GM12878 (cell line): ENCODE measurements around the gene ZNF581. TPM values are rescaled to one million over a fixed set of nuclear protein-coding genes. Genes with fewer than 3 reads are reported as not detected.

Experiments
- ASH2L ChIP-seq: fragments of 300-600, 200-600 bp; sonication (generic); IDR thresholded peaks from 2 replicates; pipeline ENCODE4 v1.6.1; 2017; ENCODE audit warnings: low read depth, mild to moderate bottlenecking, borderline replicate concordance
- ATF2 ChIP-seq: IDR thresholded peaks from 2 replicates; pipeline ENCODE4 v1.6.1; 2012; ENCODE audit warnings: low read length, inconsistent platforms
- CBFB ChIP-seq: IDR thresholded peaks from 2 replicates; pipeline ENCODE4 v1.6.1; 2016; ENCODE audit warnings: antibody characterized with exemption, low read depth
- ESRRA ChIP-seq: IDR thresholded peaks from 2 replicates; pipeline ENCODE4 v1.6.1; 2012; ENCODE audit warnings: mild to moderate bottlenecking, low read length, improper control_type of control experiment
- EZH2 ChIP-seq: IDR thresholded peaks from 2 replicates; pipeline ENCODE4 v1.6.1; 2012; ENCODE audit warnings: low read depth, mild to moderate bottlenecking, control low read depth, inconsistent platforms, low read length, borderline replicate concordance; ENCODE audit not compliant: control insufficient read depth
- FOS ChIP-seq: IDR thresholded peaks from 3 replicates; pipeline ENCODE4 v1.6.1; 2011; ENCODE audit warnings: borderline replicate concordance; ENCODE audit not compliant: insufficient read length; ENCODE audit errors: extremely low read depth
- IKZF2 ChIP-seq, 2 experiments: fragments of 450-650 bp; IDR thresholded peaks; 2 replicates each; pipeline ENCODE4 v1.6.1; 2017; ENCODE audit warnings: mild to moderate bottlenecking in 2 of 2, moderate library complexity in 2 of 2
- KAT2A ChIP-seq: conservative IDR thresholded peaks from 2 replicates; pipeline ENCODE4 v1.6.1; 2011; ENCODE audit warnings: low read depth, low read length; ENCODE audit not compliant: control insufficient read depth
- KLF5 ChIP-seq: fragments of 450-650 bp; IDR thresholded peaks from 2 replicates; pipeline ENCODE4 v1.6.1; 2014; ENCODE audit warnings: mild to moderate bottlenecking; ENCODE audit not compliant: partially characterized antibody
- LARP7 ChIP-seq: fragments of 450-650 bp; IDR thresholded peaks from 2 replicates; pipeline ENCODE4 v1.6.1; 2017; ENCODE audit warnings: mild to moderate bottlenecking
- MTA2 ChIP-seq: fragments of 450-650 bp; IDR thresholded peaks from 2 replicates; pipeline ENCODE4 v1.6.1; 2016; ENCODE audit warnings: low read depth, mild to moderate bottlenecking, moderate library complexity
- PKNOX1 ChIP-seq: fragments of 450-650 bp; IDR thresholded peaks from 2 replicates; pipeline ENCODE4 v1.6.1; 2016; ENCODE audit warnings: mild to moderate bottlenecking
- POLR2A ChIP-seq: IDR thresholded peaks from 2 replicates; pipeline ENCODE4 v1.6.1; 2011; ENCODE audit warnings: low read depth, mild to moderate bottlenecking, low read length
- POU2F2 ChIP-seq: IDR thresholded peaks from 3 replicates; pipeline ENCODE4 v1.6.1; 2011; ENCODE audit warnings: low read depth, mild to moderate bottlenecking, low read length, borderline replicate concordance
- PRDM15 ChIP-seq: fragments of 450-650 bp; formaldehyde crosslinking; IDR thresholded peaks from 2 replicates; pipeline ENCODE4 v1.4.0; 2020; ENCODE audit warnings: mild to moderate bottlenecking, moderate library complexity
- SIN3A ChIP-seq: IDR thresholded peaks from 2 replicates; pipeline ENCODE4 v1.6.1; 2012; ENCODE audit warnings: low read depth, low read length, improper control_type of control experiment
- SPI1 ChIP-seq: IDR thresholded peaks from 2 replicates; pipeline ENCODE4 v1.6.1; 2011; ENCODE audit warnings: low read depth, mild to moderate bottlenecking, low read length, moderate library complexity, borderline replicate concordance; ENCODE audit not compliant: insufficient read depth
- TARDBP ChIP-seq: IDR thresholded peaks from 2 replicates; pipeline ENCODE4 v1.6.1; 2016; ENCODE audit warnings: borderline replicate concordance
- TCF7 ChIP-seq: IDR thresholded peaks from 2 replicates; pipeline ENCODE4 v1.6.1; 2014; ENCODE audit warnings: antibody characterized with exemption, borderline replicate concordance
- WRNIP1 ChIP-seq: IDR thresholded peaks from 2 replicates; pipeline ENCODE4 v1.6.1; 2011; ENCODE audit warnings: low read depth, low read length, improper control_type of control experiment, borderline replicate concordance
- ZNF687 ChIP-seq: fragments of 450-650 bp; IDR thresholded peaks from 2 replicates; pipeline ENCODE4 v1.6.1; 2017; ENCODE audit warnings: mild to moderate bottlenecking, moderate library complexity
- polyA plus RNA-seq, 11 experiments: library from polyadenylated mRNA; depleted of rRNA in 4 of 11; unstranded in 6 of 11; stranded (reverse) in 5 of 11; fragments of >200 nt; fragmentation: Nextera tagmentation in 4 of 11; fragmentation: Illumina TruSeq in 1 of 11; extraction: Ambion mirVana in 4 of 11; extraction: Trizol in 1 of 11; gene quantifications; 1 replicate in 1 of 11; 2 replicates in 10 of 11; pipeline versions ENCODE4 v1.2.1 to v1.2.3, GENCODE V29; 2011 to 2016; ENCODE audit warnings: inconsistent platforms in 2 of 11, missing spikeins in 2 of 11, low read depth in 1 of 11
- total RNA-seq, 4 experiments: library from RNA; depleted of rRNA in 3 of 4; stranded (reverse); fragments of >200 nt in 3 of 4; fragmentation: Illumina TruSeq in 1 of 4; extraction: Trizol in 1 of 4; gene quantifications; 2 replicates each; pipeline versions ENCODE4 v1.2.1 to v1.2.3, GENCODE V29; 2013 to 2021

ZNF581 gene
- total and polyA plus RNA-seq, 10 of the 15 experiments (the other 5 are each of a cell fraction or from before 2014, with no cell fraction given): 4.7 to 45.4 (median 22.2) TPM

- TF ChIP-seq ESRRA (no peak), PKNOX1 (no peak), SPI1 (no peak), CBFB (no peak), POU2F2 (no peak), SIN3A (no peak), KAT2A (no peak), POLR2A (0 out of 2 replicates have a peak, but pooled peaks have one; percentile 30), IKZF2 (IDR thresholded peaks at IDR 0.05) (no peak), TARDBP (no peak), ASH2L (no peak), MTA2 (no peak), EZH2 (no peak), ZNF687 (no peak), PRDM15 (CRISPR knock-in tag) (no peak), ATF2 (no peak), FOS (no peak), WRNIP1 (peak; percentile 14; the same call in 1 of the 2 replicates), KLF5 (no peak), TCF7 (no peak), LARP7 (no peak)
These were observed 13.7 kb downstream of the ZNF581 start (continued) for GRCh38 chr19:55656988-55657747.
